SHP77 (cell line): Measurements from ENCODE around the gene NCKAP5.
"Not testable (repeated sequence)": the region's sequence is repeated elsewhere in the genome, so short reads cannot be mapped to it uniquely, and the experiment has no call there.

ENCODE experiments used
- DNase-seq, 2 experiments: peaks; one replicate each; lab custom pipeline; 2025; lab: John Stamatoyannopoulos, UW

Gene NCKAP5

GRCh38 chr2:133522204-133522603, 46.1 kb downstream of the NCKAP5 start:
- DNase-seq = no peak

GRCh38 chr2:133521146-133521745, 47.0 kb downstream of the NCKAP5 start:
- no peak for DNase-seq

- DNase-seq = not testable (repeated sequence)
Measured at GRCh38 chr2:133519677-133520076, 48.6 kb downstream of the NCKAP5 start.

GRCh38 chr2:133518700-133519344, 49.4 kb downstream of the NCKAP5 start:
- DNase-seq = no peak

GRCh38 chr2:133517876-133518275, 50.4 kb downstream of the NCKAP5 start:
- no peak for DNase-seq

- DNase-seq = no peak
Measured at GRCh38 chr2:133516405-133517026, 51.7 kb downstream of the NCKAP5 start.

- no peak for DNase-seq
Measured at GRCh38 chr2:133515271-133515670, 53.0 kb downstream of the NCKAP5 start.

- no peak for DNase-seq
Measured at GRCh38 chr2:133513893-133514292, 54.4 kb downstream of the NCKAP5 start.

- no peak for DNase-seq
Measured at GRCh38 chr2:133512121-133512520, 56.1 kb downstream of the NCKAP5 start.

GRCh38 chr2:133511679-133512078, 56.6 kb downstream of the NCKAP5 start:
- DNase-seq = no peak

- no peak for DNase-seq
Measured at GRCh38 chr2:133509777-133510176, 58.5 kb downstream of the NCKAP5 start.

- peak; percentile 2 to 20 for DNase-seq
Measured at GRCh38 chr2:133508546-133509165, 59.6 kb downstream of the NCKAP5 start.

- peak; percentile 4 to 42 for DNase-seq
Measured at GRCh38 chr2:133506996-133507395, 61.3 kb downstream of the NCKAP5 start.

- no peak for DNase-seq
Measured at GRCh38 chr2:133504566-133505505, 63.4 kb downstream of the NCKAP5 start.

- DNase-seq = no peak
Measured at GRCh38 chr2:133503927-133504326, 64.3 kb downstream of the NCKAP5 start.

GRCh38 chr2:133503323-133503722, 64.9 kb downstream of the NCKAP5 start:
- no peak for DNase-seq

- DNase-seq = no peak
Measured at GRCh38 chr2:133502678-133503077, 65.6 kb downstream of the NCKAP5 start.

GRCh38 chr2:133500917-133501316, 67.3 kb downstream of the NCKAP5 start:
- no peak for DNase-seq

- no peak for DNase-seq
Measured at GRCh38 chr2:133498662-133499585, 69.3 kb downstream of the NCKAP5 start.

- no peak for DNase-seq
Measured at GRCh38 chr2:133497951-133498565, 70.2 kb downstream of the NCKAP5 start.
